Esophagus muscularis mucosa (tissue), 4 donors: ENCODE results near the gene ADAMTSL1. TPM values are rescaled to one million over a fixed set of nuclear protein-coding genes. Genes with fewer than 3 reads are reported as not detected.

Source experiments
- DNase-seq: peaks from one replicate; pipeline ENCODE4 v3.0.0-alpha.2; 2017; ENCODE audit errors: extremely low spot score
- H3K27ac ChIP-seq, 4 donors: fragments of 200-600 bp; sonication (generic); replicated peaks in 1 of 4; 1 replicate in 3 of 4; 2 replicates in 1 of 4; pipeline ENCODE4 v1.5.1; 2016 to 2019; ENCODE audit warnings: mild to moderate bottlenecking in 1 of 4
- H3K27me3 ChIP-seq, 4 donors: fragments of 200-600 bp; sonication (generic); one replicate each; pipeline versions ENCODE4 v1.5.1 to v1.6.0; 2016 to 2019
- H3K36me3 ChIP-seq, 4 donors: fragments of 200-600 bp; sonication (generic); one replicate each; pipeline ENCODE4 v1.5.1; 2016 to 2019
- H3K4me1 ChIP-seq, 4 donors: fragments of 200-600 bp; sonication (generic); one replicate each; pipeline ENCODE4 v1.5.1; 2016 to 2019
- H3K4me3 ChIP-seq, 4 donors: fragments of 200-600 bp; sonication (generic); 1 replicate in 2 of 4; 2 replicates in 2 of 4; pipeline ENCODE4 v1.5.1; 2016 to 2019; ENCODE audit warnings: mild to moderate bottlenecking in 4 of 4, moderate library complexity in 1 of 4
- H3K9me3 ChIP-seq, 4 donors: fragments of 200-600 bp; sonication (generic); 1 replicate in 3 of 4; 2 replicates in 1 of 4; pipeline ENCODE4 v1.5.1; 2016 to 2019
- CTCF ChIP-seq, 3 experiments: fragments of 200-600 bp in 2 of 3; fragments of 450-650 bp in 1 of 3; sonication (generic) in 2 of 3; IDR thresholded peaks; one replicate each; pipeline ENCODE4 v1.5.1; 2017 to 2019; ENCODE audit warnings: antibody characterized with exemption in 3 of 3, mild to moderate bottlenecking in 2 of 3, moderate library complexity in 1 of 3
- EP300 ChIP-seq: sonication (generic); formaldehyde crosslinking; IDR thresholded peaks from one replicate; pipeline ENCODE4 v1.6.1; 2017; ENCODE audit warnings: antibody characterized with exemption
- POLR2A ChIP-seq: fragments of 450-650 bp; IDR thresholded peaks from one replicate; pipeline ENCODE4 v1.6.1; 2017; ENCODE audit warnings: antibody characterized with exemption, moderate library complexity, mild to moderate bottlenecking, low read depth
- POLR2AphosphoS5 ChIP-seq, 2 donors: sonication (generic); formaldehyde crosslinking; IDR thresholded peaks; one replicate each; pipeline ENCODE4 v1.6.1; 2017; ENCODE audit warnings: antibody characterized with exemption in 2 of 2
- WGBS: methylation state at CpG from one replicate; pipeline ENCODE4 v1.1.5; 2018; 5-methylcytosine and 5-hydroxymethylcytosine counted together
- intact Hi-C: fragments of 100-400 bp; cut with DNase I; formaldehyde crosslinking; loops from one replicate; pipeline ENCODE4 v1.15.1; 2023
- total RNA-seq, 4 donors: library from RNA; depleted of rRNA; stranded (reverse); fragments of >200 nt; gene quantifications; one replicate each; pipeline versions ENCODE4 v1.1.0 to v1.2.1, GENCODE V29; 2016

The ADAMTSL1 gene
- total RNA-seq, 4 donors from 2014 or later = 81.7 to 172 (median 145) TPM

DNA sequence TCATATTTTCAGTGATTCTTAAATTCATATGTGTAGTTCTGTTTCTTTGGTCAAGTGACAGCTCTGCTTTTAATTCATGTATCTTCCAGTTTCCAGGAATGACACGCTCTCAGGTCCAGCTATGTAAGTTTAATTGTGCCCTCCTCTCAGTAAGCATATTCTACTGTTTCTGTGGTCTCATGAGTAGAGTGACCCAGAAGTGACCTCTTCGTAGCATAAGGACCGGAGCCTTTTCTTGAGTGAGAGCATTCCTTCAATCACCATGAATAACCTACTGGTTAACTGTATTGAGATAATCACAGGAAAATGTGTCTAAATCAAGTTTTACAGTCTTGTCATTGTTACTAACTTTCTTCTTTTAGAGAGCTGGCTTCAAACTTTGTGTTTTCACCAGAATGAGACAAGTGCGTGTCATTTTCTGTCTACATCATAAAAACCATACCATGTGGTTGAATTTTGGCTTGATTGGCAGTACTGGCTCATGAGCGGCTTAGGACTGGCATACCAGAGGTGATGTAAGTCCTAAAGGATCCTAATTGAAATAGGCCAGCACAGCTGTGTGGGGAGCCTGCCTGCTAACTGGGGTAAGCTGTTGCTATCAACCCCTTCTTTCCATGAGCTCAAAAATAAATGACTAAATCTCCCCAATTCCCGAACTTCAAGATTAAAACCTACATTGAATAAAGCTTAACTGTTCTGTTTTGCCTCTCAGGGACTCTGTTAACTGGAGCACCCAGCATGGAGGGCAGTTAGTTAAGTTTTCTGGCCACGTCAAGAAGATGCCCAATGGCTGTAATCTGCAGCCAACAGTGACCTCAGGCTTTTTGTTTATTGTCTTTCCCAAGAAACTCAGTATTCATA is 4.8 kb downstream of the ADAMTSL1 start:
- Histone ChIP-seq H3K4me1 (peaks cover 6 to 29% (median 16%) of the 10 kb centered on the region in 4 donors), H3K36me3 (no peaks in the 10 kb centered on the region), H3K27ac (peak overlapping the region in 3 of 4 donors; percentile 3 to 45 (median 24)), H3K27me3 (no peaks in the 10 kb centered on the region), H3K4me3 (no peak overlapping the region), H3K9me3 (no peaks in the 10 kb centered on the region)
- intact Hi-C loops = no loop called here
- DNase-seq = no peak
- WGBS = 86% methylated on average over 7 of the region's 7 CpGs
- no peak for TF ChIP-seq POLR2AphosphoS5 (IDR thresholded peaks at IDR 0.05)
- no peak for TF ChIP-seq CTCF (IDR thresholded peaks at IDR 0.05)
- no peak for TF ChIP-seq POLR2A
- TF ChIP-seq EP300 = no peak

DNA sequence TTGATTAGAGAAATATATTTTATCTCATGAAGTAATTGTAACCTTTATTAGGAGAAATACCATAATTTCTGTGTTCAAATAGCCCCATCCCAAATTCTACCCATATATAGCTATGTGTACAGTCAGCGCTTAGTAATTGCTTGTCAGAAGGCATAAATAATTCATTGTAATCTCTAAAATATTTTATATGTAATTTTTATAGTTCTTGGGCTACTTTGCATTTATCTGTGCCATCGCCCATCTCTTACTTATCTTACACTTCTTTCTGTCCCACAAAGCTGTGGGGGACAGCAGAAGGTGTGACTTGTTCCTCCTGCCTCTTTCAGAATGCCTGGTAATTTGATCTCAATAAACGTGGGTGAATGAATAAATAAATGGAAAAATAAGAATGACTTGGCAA is 5.5 kb downstream of the ADAMTSL1 start:
- Histone ChIP-seq H3K27ac (peak overlapping the region in 2 of 4 donors; percentile 3 to 8), H3K36me3 (no peaks in the 10 kb centered on the region), H3K27me3 (no peaks in the 10 kb centered on the region), H3K4me1 (peaks cover 0 to 24% (median 11%) of the 10 kb centered on the region in 4 donors), H3K9me3 (no peaks in the 10 kb centered on the region), H3K4me3 (no peak overlapping the region)
- intact Hi-C loops = no loop called here
- TF ChIP-seq CTCF (IDR thresholded peaks at IDR 0.05) = no peak
- no peak for TF ChIP-seq EP300
- no peak for TF ChIP-seq POLR2AphosphoS5 (IDR thresholded peaks at IDR 0.05)
- TF ChIP-seq POLR2A = no peak
- 70% methylated on average over 3 of the region's 3 CpGs for WGBS
- no peak for DNase-seq

GRCh38 chr9:18480662-18481093 is 6.7 kb downstream of the ADAMTSL1 start:
- H3K9me3 ChIP-seq = no peaks in the 10 kb centered on the region
- no peaks in the 10 kb centered on the region for H3K27me3 ChIP-seq
- WGBS = 73% methylated on average over 3 of the region's 3 CpGs
- no peak for DNase-seq
- no peaks in the 10 kb centered on the region for H3K36me3 ChIP-seq
- no peak overlapping the region for H3K4me3 ChIP-seq
- intact Hi-C loops = no loop called here
- TF ChIP-seq POLR2AphosphoS5 (IDR thresholded peaks at IDR 0.05) = no peak
- TF ChIP-seq CTCF (IDR thresholded peaks at IDR 0.05) = no peak
- TF ChIP-seq EP300 = no peak
- no peak for TF ChIP-seq POLR2A
- no peak overlapping the region for H3K27ac ChIP-seq
- peaks cover 0 to 26% (median 13%) of the 10 kb centered on the region in 4 donors for H3K4me1 ChIP-seq

DNA sequence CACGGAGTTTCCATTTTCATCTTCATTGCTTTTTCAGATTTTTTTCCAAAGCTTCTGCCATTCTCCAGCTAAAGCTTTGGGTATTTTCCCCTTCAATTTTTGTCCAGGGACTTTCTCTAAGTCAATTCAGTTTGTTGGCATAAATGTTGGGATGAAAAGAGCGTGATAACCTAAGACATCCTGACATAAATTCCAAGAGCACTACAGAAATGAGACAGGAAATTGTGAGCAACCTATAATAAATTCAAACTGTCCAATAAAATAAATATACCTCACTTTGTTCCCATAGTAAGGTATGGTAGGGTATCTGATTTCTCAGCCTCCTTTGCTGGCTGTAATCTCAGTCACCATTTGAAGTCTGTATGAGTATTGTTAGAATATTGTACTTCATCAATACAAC is 8.4 kb downstream of the ADAMTSL1 start:
- TF ChIP-seq CTCF (IDR thresholded peaks at IDR 0.05) (no peak), POLR2AphosphoS5 (IDR thresholded peaks at IDR 0.05) (no peak), POLR2A (no peak), EP300 (no peak)
- no peaks in the 10 kb centered on the region for H3K36me3 ChIP-seq
- H3K4me1 ChIP-seq = peaks cover 0 to 30% (median 20%) of the 10 kb centered on the region in 4 donors
- no peak overlapping the region for H3K27ac ChIP-seq
- no peak overlapping the region for H3K4me3 ChIP-seq
- WGBS = 69% methylated on average over 2 of the region's 2 CpGs
- no peak for DNase-seq
- intact Hi-C loops = no loop called here
- H3K9me3 ChIP-seq = no peaks in the 10 kb centered on the region
- H3K27me3 ChIP-seq = no peaks in the 10 kb centered on the region
